K562 (cell line): ENCODE measurements around the gene FIGNL1. TPM values are rescaled to one million over a fixed set of nuclear protein-coding genes. Genes with fewer than 3 reads are reported as not detected.

Experiments
- ASH1L ChIP-seq: fragments of 450-650 bp; IDR thresholded peaks from 2 replicates; pipeline ENCODE4 v1.6.1; 2018; ENCODE audit warnings: borderline replicate concordance, mild to moderate bottlenecking, low read depth; ENCODE audit not compliant: partially characterized antibody
- CBFA2T2 ChIP-seq: fragments of 450-650 bp; conservative IDR thresholded peaks from 2 replicates; pipeline ENCODE4 v1.6.1; 2017; ENCODE audit warnings: mild to moderate bottlenecking
- DPF2 ChIP-seq: fragments of 450-650 bp; IDR thresholded peaks from 2 replicates; pipeline ENCODE4 v1.6.1; 2016
- FOXP1 ChIP-seq: sonication (generic); formaldehyde crosslinking; IDR thresholded peaks from 2 replicates; pipeline ENCODE4 v1.8.0; 2022; ENCODE audit warnings: mild to moderate bottlenecking, missing genetic modification reagents
- GABPB1 ChIP-seq: sonication (generic); formaldehyde crosslinking; IDR thresholded peaks from 2 replicates; pipeline ENCODE4 v1.8.0; 2022; ENCODE audit warnings: mild to moderate bottlenecking, missing genetic modification reagents
- GATA2 ChIP-seq: sonication (generic); formaldehyde crosslinking; IDR thresholded peaks from 2 replicates; pipeline ENCODE4 v1.4.0; 2020; ENCODE audit warnings: mild to moderate bottlenecking, missing genetic modification reagents
- GTF2E2 ChIP-seq: fragments of 200-800 bp; sonication (Bioruptor generic); IDR thresholded peaks from 2 replicates; pipeline ENCODE4 v1.6.1; 2016; ENCODE audit warnings: missing genetic modification characterization, missing compliant biosample characterization
- HNRNPL ChIP-seq: fragments of 200-400 bp; formaldehyde crosslinking; IDR thresholded peaks from 2 replicates; pipeline ENCODE4 v1.6.1; 2017; ENCODE audit warnings: low read depth, mild to moderate bottlenecking, low read length
- MYC ChIP-seq, 2 experiments: fragments of 250-450 bp in 1 of 2; sonication (Bioruptor Pico) in 1 of 2; IDR thresholded peaks; 2 replicates each; pipeline versions ENCODE4 v1.5.1 to v1.6.1; 2012 to 2021; ENCODE audit warnings: low read depth in 2 of 2, borderline replicate concordance in 1 of 2, improper control_type of control experiment in 1 of 2, low read length in 1 of 2, mild to moderate bottlenecking in 1 of 2, moderate library complexity in 1 of 2
- NFE2L1 ChIP-seq: fragments of 450-650 bp; IDR thresholded peaks from 2 replicates; pipeline ENCODE4 v1.6.1; 2016; ENCODE audit warnings: missing genetic modification characterization, low read depth, mild to moderate bottlenecking, missing compliant biosample characterization, moderate library complexity, borderline replicate concordance
- PHF8 ChIP-seq: fragments of 200-600 bp; sonication (generic); IDR thresholded peaks from 2 replicates; pipeline ENCODE4 v1.6.1; 2012; ENCODE audit warnings: mixed run types, mild to moderate bottlenecking, inconsistent platforms, low read length, moderate library complexity, borderline replicate concordance
- RFX1 ChIP-seq: fragments of 450-650 bp; IDR thresholded peaks from 2 replicates; pipeline ENCODE4 v1.6.1; 2016; ENCODE audit warnings: mild to moderate bottlenecking, moderate library complexity
- STAT5B ChIP-seq: fragments of 250-450 bp; sonication (Bioruptor Pico); IDR thresholded peaks from 2 replicates; pipeline ENCODE4 v1.8.0; 2021; ENCODE audit warnings: mild to moderate bottlenecking, inconsistent platforms
- TAF7 ChIP-seq: fragments of 450-650 bp; IDR thresholded peaks from 2 replicates; pipeline ENCODE4 v1.6.1; 2016; ENCODE audit warnings: missing genetic modification characterization, missing compliant biosample characterization
- TARDBP ChIP-seq: fragments of 450-650 bp; IDR thresholded peaks from 2 replicates; pipeline ENCODE4 v1.6.1; 2016
- ZBTB9 ChIP-seq: fragments of 450-650 bp; formaldehyde crosslinking; IDR thresholded peaks from 2 replicates; pipeline ENCODE4 v1.4.0; 2020; ENCODE audit warnings: mild to moderate bottlenecking, moderate library complexity
- ZNF165 ChIP-seq: fragments of 250-450 bp; sonication (Bioruptor Pico); IDR thresholded peaks from 2 replicates; pipeline ENCODE4 v1.4.0; 2020; ENCODE audit warnings: borderline replicate concordance
- ZNF347 ChIP-seq: fragments of 450-650 bp; formaldehyde crosslinking; IDR thresholded peaks from 2 replicates; pipeline ENCODE4 v1.4.0; 2020; ENCODE audit warnings: low read depth, mild to moderate bottlenecking, moderate library complexity
- ZNF431 ChIP-seq: sonication (generic); formaldehyde crosslinking; IDR thresholded peaks from 2 replicates; pipeline ENCODE4 v1.8.0; 2022; ENCODE audit warnings: mild to moderate bottlenecking, missing genetic modification reagents
- ZNF764 ChIP-seq: fragments of 250-450 bp; sonication (Bioruptor Pico); IDR thresholded peaks from 2 replicates; pipeline ENCODE4 v1.4.0; 2020; ENCODE audit warnings: low read depth, mild to moderate bottlenecking, moderate library complexity
- ZNF766 ChIP-seq: fragments of 200-800 bp; sonication (Bioruptor generic); conservative IDR thresholded peaks from 2 replicates; pipeline ENCODE4 v1.6.1; 2016; ENCODE audit warnings: missing genetic modification characterization, missing compliant biosample characterization
- ZNF778 ChIP-seq: fragments of 450-650 bp; formaldehyde crosslinking; IDR thresholded peaks from 2 replicates; pipeline ENCODE4 v1.4.0; 2020; ENCODE audit warnings: mild to moderate bottlenecking, moderate library complexity
- polyA plus RNA-seq, 8 experiments: library from polyadenylated mRNA; depleted of rRNA in 4 of 8; stranded (reverse) in 5 of 8; unstranded in 3 of 8; fragments of >200 nt; fragmentation: Nextera tagmentation in 2 of 8; fragmentation: Illumina TruSeq in 1 of 8; extraction: Ambion mirVana in 2 of 8; extraction: Trizol in 1 of 8; gene quantifications; 2 replicates each; pipeline versions ENCODE4 v1.2.1 to v1.2.3, GENCODE V29; 2011 to 2014; ENCODE audit warnings: inconsistent platforms in 1 of 8, missing spikeins in 1 of 8
- total RNA-seq, 7 experiments: library from RNA; depleted of rRNA in 6 of 7; stranded (reverse); fragments of >200 nt in 6 of 7; fragmentation: Illumina TruSeq in 2 of 7; extraction: Trizol in 2 of 7; gene quantifications; 2 replicates each; pipeline versions ENCODE4 v1.2.1 to v1.2.3, GENCODE V29; 2011 to 2021; ENCODE audit warnings: low replicate concordance in 1 of 7
- TF ChIP-seq, protein P1 (sequence below), 2 experiments: fragments of 200-800 bp in 1 of 2; sonication (Bioruptor generic) in 1 of 2; sonication (generic) in 1 of 2; formaldehyde crosslinking in 1 of 2; IDR thresholded peaks in 1 of 2; conservative IDR thresholded peaks in 1 of 2; 2 replicates each; pipeline versions ENCODE4 v1.5.0 to v1.6.1; 2016 to 2020; ENCODE audit warnings: missing compliant biosample characterization in 1 of 2, missing genetic modification characterization in 1 of 2, missing genetic modification reagents in 1 of 2

The FIGNL1 gene
- total and polyA plus RNA-seq, 9 of the 15 experiments (the other 6 are each of a cell fraction or from before 2014, with no cell fraction given), result 15.5 to 48.3 (median 27.6) TPM

- TF ChIP-seq GATA2 (CRISPR knock-in tag) (no peak), ZNF165 (CRISPR knock-in tag) (no peak), TARDBP (no peak), RFX1 (no peak), ZNF766 (CRISPR knock-in tag) (no peak), MYC (IDR thresholded peaks at IDR 0.05; ENCODE audit: low read depth, low read length) (peak; percentile 91), MYC (CRISPR knock-in tag; IDR thresholded peaks at IDR 0.05; ENCODE audit: borderline replicate concordance, low read depth) (no peak), ZNF778 (CRISPR knock-in tag) (no peak), ZNF431 (0 out of 2 replicates have a peak, but pooled peaks have one; percentile 53), GTF2E2 (tag) (no peak), ZBTB9 (CRISPR knock-in tag) (no peak), HNRNPL (no peak), PHF8 (no peak), GABPB1 (CRISPR knock-in tag) (no peak), DPF2 (0 out of 2 replicates have a peak, but pooled peaks have one; percentile 15), NFE2L1 (tag) (no peak), ASH1L (no peak), STAT5B (CRISPR knock-in tag) (no peak), FOXP1 (CRISPR knock-in tag) (peak; percentile 55; the same call in 1 of the 2 replicates), CBFA2T2 (no peak), TAF7 (tag) (no peak), ZNF764 (CRISPR knock-in tag) (no peak), ZNF347 (no peak)
- TF ChIP-seq, protein P1, sequence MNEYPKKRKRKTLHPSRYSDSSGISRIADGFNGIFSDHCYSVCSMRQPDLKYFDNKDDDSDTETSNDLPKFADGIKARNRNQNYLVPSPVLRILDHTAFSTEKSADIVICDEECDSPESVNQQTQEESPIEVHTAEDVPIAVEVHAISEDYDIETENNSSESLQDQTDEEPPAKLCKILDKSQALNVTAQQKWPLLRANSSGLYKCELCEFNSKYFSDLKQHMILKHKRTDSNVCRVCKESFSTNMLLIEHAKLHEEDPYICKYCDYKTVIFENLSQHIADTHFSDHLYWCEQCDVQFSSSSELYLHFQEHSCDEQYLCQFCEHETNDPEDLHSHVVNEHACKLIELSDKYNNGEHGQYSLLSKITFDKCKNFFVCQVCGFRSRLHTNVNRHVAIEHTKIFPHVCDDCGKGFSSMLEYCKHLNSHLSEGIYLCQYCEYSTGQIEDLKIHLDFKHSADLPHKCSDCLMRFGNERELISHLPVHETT (CRISPR knock-in tag; conservative IDR thresholded peaks at IDR 0.05 in 1 of 2, IDR thresholded peaks at IDR 0.05 in 1 of 2), result no peak
These were observed 17.9 kb upstream of the FIGNL1 start (continued) for GRCh38 chr7:50467817-50468610.
